Omental fat pad (tissue), 4 donors: Measurements from ENCODE around the gene IL1RAPL2. TPM values are rescaled to one million over a fixed set of nuclear protein-coding genes. Genes with fewer than 3 reads are reported as not detected.
"Not testable (repeated sequence)": the region's sequence is repeated elsewhere in the genome, so short reads cannot be mapped to it uniquely, and the experiment has no call there.

Experiments used
- ATAC-seq: fragments of 150-250 bp; one replicate; pipeline ENCODE4 v1.9.1; 2016; ENCODE audit warnings: mild to moderate bottlenecking, moderate library complexity; ENCODE audit not compliant: low FRiP score
- DNase-seq: peaks from one replicate; pipeline ENCODE4 v3.0.0-alpha.2; 2019; ENCODE audit warnings: low spot score
- total RNA-seq, 4 donors: library from RNA; depleted of rRNA; stranded (reverse); fragments of >200 nt; gene quantifications; one replicate each; pipeline ENCODE4 v1.1.0, GENCODE V29; 2016
- TF ChIP-seq, protein P1 (sequence below), 3 donors: fragments of 450-650 bp; IDR thresholded peaks; one replicate each; pipeline ENCODE4 v1.5.1; 2016 to 2017; ENCODE audit warnings: antibody characterized with exemption in 3 of 3, mild to moderate bottlenecking in 3 of 3, moderate library complexity in 2 of 3

The IL1RAPL2 gene
- total RNA-seq: under 1 TPM in 1 of 4 donors, not detected in 3; 0.09 TPM

DNA sequence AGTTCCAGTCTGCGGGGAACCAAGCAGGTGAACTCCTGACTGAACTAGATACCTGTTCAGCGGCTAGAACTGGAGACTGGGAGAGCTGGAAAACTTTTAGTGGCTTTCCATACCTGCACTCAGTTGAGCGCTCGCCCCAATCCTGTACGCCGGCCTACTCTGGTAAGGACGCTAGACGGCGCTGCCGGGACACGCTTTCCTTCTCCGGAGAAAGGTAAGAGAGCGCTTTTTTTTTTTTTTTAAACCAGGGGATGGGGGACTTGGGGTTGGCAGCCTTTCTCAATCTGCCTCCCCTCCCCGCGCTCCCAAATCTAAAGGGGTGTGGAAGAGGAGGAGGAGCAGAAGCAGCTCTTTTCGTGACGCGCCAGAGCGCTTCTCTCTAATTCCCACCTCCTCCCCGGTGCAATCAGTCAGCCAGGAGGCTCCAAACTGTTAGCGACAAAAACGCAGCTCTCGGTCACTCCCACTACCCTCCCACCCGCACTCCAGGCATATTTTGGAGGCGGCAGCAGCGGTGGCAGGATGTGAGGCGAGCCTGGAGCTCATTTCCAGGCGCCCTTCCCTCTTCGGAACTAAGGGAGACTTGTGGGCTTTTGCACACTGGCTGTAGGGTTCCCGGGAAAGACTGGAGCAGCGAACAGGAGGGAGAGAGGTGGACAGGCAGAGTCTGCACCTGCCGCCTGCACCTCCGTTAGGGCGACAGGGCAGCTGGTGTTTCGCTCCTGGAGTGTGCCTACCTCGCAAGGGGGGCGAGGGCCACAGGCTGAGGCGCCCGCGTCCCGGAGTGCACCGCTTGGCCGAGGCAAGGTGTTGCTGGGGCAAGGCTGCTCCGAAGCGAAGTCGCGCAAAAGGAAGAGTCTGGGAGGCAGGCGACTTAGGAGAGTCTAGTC lies at the start of gene IL1RAPL2:
IL1RAPL2 (plus strand) TSS at position 409 of the 890 bp plus-strand sequence.
- ATAC-seq (no peak), DNase-seq (no peak)
- TF ChIP-seq, protein P1, sequence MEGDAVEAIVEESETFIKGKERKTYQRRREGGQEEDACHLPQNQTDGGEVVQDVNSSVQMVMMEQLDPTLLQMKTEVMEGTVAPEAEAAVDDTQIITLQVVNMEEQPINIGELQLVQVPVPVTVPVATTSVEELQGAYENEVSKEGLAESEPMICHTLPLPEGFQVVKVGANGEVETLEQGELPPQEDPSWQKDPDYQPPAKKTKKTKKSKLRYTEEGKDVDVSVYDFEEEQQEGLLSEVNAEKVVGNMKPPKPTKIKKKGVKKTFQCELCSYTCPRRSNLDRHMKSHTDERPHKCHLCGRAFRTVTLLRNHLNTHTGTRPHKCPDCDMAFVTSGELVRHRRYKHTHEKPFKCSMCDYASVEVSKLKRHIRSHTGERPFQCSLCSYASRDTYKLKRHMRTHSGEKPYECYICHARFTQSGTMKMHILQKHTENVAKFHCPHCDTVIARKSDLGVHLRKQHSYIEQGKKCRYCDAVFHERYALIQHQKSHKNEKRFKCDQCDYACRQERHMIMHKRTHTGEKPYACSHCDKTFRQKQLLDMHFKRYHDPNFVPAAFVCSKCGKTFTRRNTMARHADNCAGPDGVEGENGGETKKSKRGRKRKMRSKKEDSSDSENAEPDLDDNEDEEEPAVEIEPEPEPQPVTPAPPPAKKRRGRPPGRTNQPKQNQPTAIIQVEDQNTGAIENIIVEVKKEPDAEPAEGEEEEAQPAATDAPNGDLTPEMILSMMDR (IDR thresholded peaks at IDR 0.05): no peak

DNA sequence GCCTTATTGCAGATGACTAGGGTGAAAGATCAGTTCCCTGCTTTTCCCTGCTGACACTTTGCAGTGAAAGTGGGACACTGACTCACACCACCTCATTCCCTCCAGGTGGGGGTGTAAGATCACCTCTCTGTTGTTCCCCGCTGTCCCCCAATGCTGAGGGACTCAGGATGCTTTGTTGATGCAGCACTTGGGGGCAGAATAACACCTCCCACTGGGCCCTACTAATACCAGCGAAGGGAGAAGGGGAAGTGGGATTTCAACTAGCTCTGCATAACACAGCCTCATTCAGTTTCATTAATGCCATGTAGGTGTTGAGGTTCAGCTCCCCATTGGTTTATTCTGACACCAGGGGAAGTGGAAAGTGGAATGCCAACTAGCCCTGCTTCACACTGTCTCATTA lies 43.6 kb upstream of the IL1RAPL2 start:
- DNase-seq (no peak), ATAC-seq (no peak)
- TF ChIP-seq, protein P1 (IDR thresholded peaks at IDR 0.05): no peak

DNA sequence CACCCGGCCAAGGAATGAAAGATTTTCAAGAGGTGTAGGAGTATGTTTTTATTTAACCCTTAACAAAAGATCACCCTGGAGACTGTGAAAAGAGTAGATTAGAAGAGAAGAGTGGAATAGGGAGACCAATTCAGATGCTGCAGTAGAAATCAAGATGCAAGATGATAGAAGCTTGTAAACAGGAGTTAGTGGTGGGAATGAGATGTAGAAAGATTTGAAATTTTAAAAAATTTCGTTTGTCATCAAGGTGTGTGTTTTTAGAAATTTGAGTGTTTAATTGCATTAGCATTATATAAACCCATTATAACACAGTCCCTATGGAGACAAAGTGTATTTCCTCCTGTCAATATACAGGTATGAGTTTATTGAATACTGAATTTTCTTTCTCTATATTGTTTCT lies 42.1 kb upstream of the IL1RAPL2 start:
- DNase-seq (no peak), ATAC-seq (no peak)

DNA sequence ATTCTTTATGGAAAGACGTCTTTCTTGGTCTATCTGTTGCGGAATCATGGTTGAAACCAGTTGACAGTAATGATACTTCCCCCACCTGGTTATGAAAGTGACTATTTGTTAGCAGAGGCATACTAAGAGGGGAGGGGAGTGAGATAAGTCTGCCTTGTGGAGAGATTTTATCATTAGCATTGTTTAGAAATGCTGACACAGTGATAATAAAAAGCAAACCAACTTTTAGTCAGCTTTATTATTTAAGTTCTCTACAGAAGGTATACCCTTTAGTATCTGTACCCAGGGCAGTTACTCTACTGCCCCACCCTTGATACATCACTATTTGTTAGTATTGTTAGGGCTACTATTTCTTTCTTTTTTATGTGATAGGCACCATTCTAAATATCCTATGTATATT lies 26.9 kb upstream of the IL1RAPL2 start:
- TF ChIP-seq, protein P1 (IDR thresholded peaks at IDR 0.05): no peak
- DNase-seq (no peak), ATAC-seq (no peak)

More for the DNA sequence above, 42.1 kb upstream of the IL1RAPL2 start:
- TF ChIP-seq, protein P1 (IDR thresholded peaks at IDR 0.05): no peak

DNA sequence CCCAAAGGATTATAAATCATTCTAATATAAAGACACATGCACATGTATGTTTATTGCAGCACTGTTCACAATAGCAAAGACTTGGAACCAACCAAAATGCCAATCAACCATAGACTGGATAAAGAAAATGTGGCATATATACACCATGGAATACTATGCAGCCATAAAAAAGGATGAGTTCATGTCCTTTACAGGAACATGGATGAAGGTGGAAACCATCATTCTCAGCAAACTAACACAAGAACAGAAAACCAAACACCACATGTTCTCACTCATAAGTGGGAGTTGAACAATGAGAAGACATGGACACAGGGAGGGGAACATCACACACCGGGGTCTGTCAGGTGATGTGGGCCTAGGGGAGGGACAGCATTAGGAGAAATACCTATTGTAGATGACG lies 23.6 kb upstream of the IL1RAPL2 start:
- ATAC-seq, DNase-seq: not testable (repeated sequence)

DNA sequence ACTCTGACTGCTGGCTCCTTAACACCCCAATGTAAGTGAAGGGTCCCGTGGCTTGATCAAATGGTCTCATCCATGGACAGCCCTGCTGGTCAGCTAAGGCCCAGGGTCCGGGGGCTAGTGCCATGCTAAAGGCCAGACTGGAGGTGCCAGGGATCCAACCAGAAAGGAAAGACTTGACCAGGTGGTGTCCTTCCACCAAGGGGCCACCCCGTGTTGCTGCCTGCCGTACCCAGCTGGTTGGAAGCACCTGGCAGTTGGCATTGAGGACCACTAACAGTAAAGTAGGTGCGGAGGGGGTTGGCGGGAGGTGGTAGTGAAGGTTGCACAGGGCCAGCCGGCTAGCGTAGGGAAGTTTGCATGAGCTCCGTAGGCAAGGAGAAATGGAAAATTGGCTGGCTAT lies 1.7 kb upstream of the IL1RAPL2 start:
- TF ChIP-seq, protein P1 (IDR thresholded peaks at IDR 0.05): no peak
- DNase-seq: no peak
- no peak for ATAC-seq

DNA sequence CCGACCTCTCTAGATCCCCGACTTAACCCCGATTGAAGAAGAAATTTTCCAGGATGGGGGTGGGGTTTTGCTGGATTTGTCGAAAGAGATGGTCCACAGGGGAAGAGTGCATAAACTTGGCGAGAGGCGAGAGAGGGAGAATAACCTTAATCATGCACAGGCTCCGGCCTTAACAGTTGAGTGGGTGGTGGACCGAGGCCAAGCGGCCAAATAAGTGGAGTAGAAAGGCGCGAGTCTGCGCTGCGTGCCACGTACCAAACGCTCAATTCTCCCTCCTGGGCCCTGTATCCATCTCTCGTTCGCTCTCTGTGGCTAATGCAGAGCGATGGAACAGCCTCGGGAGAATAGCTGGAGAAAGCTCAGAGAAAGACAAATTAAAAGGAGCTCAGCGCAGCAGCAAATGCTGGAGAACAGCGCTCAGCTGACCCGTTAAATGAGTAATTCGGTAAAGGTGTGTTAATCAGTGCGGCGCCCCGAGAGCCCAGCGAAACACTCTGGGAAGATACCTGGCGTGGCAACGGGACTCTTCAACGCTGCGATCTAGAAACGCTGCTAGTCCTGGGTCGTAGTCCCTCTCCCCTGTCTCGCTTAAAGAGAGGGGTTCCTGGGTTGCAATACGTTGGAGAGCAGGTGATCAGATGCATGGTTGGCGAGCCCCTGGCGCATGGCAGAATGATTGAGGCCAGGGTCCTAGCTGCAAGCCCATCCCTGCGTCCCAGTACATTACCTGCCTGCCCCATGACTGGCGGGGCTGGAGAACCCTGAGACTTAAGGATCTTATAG lies 887 bp upstream of the IL1RAPL2 start:
- TF ChIP-seq, protein P1 (IDR thresholded peaks at IDR 0.05): no peak
- no peak for ATAC-seq
- DNase-seq: no peak
